HG02981 (cell line): ENCODE measurements around the gene PPM1L.

Source experiments
- ATAC-seq: cut with Tn5 transposase; IDR thresholded peaks from one replicate; pipeline ENCODE4 v1.9.1; 2021; ENCODE audit warnings: mild to moderate bottlenecking, moderate library complexity; ENCODE audit not compliant: unreplicated experiment

The PPM1L gene

GRCh38 chr3:161025911-161026310, 269.9 kb downstream of the PPM1L start:
- no peak for ATAC-seq

GRCh38 chr3:161026612-161027510, 270.8 kb downstream of the PPM1L start:
- ATAC-seq = no peak

- no peak for ATAC-seq
Measured at GRCh38 chr3:161028555-161029153, 272.6 kb downstream of the PPM1L start.

DNA sequence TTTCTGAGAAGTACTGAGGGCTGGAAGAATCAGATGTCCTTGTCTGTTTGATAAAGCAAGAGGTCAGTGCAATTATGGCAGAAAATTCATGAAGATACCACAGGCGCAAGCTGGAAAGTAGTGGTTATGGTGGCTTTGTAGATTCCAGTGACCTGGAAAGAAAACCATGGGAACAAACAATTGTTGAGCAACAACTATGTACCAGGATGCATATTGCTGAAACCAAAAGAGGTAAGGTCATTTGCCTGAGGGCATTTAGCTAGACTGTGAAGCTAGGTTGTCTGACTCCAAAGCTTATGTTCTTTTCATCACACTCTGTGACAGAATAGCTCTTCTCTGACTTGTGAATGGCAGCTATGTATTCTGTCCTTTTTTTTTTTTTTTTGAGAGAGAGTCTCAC, 275.1 kb downstream of the PPM1L start:
- no peak for ATAC-seq

GRCh38 chr3:161034913-161035550, 279.0 kb downstream of the PPM1L start:
- peak; percentile 83 for ATAC-seq

- ATAC-seq = no peak
Measured at GRCh38 chr3:161035711-161036110, 279.7 kb downstream of the PPM1L start.

DNA sequence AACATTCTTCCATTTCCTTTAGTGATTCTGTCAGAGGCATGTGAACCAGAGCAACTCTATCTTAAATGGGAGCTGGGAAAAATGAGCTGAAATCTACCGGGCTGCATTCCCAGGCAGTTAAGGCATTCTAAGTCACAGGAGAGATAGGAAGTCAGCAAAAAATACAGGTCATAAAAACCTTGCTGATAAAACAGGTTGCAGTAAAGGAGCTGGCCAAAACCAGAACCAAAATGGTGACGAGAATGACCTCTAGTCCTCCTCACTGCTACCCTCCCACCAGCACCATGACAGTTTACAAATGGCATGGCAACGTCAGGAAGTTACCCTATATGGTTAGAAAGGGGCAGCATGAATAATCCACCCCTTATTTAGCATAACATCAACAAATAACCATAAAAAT, 282.7 kb downstream of the PPM1L start:
- ATAC-seq = no peak

DNA sequence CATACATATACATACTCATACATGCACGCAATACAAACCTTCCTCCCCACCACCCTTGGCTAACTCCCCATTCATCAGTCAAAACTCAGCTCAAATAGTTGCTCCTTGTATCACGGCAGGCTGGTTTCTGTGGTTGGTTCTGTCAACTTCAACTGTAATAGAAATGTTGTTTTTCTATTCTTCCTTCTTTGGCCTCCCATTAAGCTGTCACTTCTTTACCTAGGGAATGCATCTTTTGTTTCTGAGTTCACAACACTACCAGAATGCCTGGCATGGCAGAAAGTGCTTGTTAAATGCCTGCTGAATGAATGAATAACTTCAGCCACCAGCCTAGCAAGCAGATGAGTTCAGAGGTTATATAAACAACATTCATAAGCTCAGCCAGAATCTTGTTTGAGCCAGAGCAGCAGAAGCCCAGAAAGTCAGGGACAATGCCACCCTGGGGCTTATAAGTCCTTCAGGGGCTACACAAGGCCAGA, 286.0 kb downstream of the PPM1L start:
- no peak for ATAC-seq

DNA sequence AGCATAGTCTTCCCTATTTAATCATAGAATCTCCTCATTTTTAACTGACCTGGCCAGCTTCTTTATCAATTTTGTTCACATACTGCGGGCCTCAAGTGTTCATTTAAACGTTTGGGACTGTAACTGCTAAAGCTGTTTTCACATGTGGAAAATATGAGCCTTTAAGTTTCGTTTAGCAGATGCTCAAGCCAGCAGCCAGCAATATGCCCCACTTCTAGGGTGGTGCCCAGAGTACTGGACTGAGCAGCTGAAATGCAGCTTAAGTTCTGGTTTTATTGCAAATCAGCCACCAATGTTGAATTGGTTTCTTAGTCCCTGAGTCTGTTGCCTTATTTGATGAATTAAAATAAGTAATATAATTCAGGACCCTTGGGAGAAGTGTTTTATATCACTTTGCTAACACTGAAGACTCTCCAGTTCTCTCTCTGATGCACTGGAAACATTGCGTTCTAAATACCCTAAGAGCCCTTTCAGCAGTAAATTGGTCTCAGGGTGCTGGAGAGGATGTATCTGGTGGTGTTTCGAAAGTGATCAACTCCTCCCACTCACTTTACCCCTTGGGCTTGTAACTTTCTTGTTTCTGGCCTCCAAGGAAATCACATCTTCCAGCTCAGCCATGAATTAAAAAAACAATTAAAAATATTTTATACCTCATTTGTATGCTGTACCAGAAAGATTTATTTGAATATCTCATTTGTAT, 287.5 kb downstream of the PPM1L start:
- no peak for ATAC-seq

DNA sequence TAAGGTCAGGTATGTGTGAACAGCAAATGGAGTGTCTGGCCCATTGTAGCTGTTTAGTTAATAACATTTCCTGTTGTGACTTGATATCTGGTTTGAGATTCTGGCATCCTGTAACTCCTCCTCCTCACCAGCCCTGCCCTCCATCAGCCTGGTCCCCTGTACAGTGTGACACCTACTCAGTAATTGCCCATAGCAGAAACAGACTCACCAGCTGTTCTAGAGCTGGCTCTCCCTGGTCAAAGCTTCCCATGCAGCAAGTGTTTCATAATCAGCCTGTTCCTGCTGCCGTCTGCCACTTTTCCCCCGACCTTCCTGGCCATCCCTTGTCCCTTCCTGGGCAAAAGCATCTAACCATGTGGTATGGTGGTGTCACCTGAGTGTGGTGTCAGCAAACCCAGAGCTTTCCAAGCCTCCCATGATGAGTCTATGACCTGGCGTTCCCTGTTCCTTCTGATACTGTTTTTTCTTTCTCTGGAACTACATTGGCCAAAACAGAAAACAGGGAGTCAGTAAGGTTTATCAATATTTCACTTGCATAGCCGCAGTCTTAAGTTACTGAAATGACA, 293.7 kb downstream of the PPM1L start:
- ATAC-seq = no peak

- no peak for ATAC-seq
Measured at GRCh38 chr3:161050935-161051334, 294.9 kb downstream of the PPM1L start.

GRCh38 chr3:161051856-161052255, 295.8 kb downstream of the PPM1L start:
- ATAC-seq = no peak

DNA sequence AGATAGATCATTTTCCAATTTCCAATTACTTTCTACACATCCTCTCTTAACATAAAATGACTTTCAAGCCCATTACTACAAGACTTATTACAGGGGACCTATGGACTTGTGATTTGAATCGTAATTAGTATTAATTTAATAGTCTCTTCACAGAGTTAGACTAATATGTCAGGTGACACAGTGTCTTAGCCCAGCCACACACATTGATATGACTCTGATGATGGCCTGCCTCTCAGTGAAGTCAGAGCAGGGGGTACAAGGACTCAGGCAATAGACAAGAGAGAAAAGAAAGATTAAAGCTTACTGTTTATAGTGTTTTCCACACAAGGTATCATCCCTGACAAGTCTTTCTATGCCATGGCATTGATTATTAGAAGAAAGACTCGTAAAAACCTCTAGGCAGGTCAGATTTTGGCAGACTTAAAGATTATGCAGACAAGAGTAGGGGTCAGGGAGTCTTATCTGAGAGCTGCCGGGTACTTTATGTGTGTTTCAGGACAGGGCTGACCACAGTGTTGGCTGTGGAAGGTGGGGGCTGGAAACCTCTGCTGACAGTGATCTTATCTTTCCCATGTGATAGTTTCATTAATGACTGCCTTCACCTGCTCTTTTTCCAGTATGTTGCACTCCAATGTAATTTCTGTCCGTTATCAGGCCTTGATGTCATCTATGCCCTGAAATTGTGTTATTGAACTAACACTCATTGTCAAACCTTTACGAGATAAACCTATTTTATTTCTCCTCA, 299.0 kb downstream of the PPM1L start:
- no peak for ATAC-seq

DNA sequence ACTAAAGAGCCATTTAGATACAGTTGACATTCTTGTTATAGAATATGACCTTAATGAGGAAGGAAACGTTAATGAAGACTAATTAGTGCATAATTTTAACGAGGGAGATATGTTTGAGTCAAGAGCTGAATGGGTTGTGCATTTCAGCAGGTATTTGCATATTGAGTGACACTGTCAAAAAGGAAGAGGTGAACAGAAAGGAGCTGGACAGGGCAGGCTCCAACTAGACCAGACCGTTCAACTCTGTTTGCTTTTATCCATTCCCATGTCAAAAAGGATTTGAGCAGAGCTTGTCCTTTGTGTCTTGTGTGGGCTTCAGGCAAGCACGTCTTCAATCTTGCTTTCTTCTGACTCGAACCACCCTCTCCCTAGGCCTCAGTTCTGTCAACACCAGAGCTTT, 308.4 kb downstream of the PPM1L start:
- ATAC-seq = no peak

GRCh38 chr3:161066930-161067329, 310.9 kb downstream of the PPM1L start:
- ATAC-seq = no peak

DNA sequence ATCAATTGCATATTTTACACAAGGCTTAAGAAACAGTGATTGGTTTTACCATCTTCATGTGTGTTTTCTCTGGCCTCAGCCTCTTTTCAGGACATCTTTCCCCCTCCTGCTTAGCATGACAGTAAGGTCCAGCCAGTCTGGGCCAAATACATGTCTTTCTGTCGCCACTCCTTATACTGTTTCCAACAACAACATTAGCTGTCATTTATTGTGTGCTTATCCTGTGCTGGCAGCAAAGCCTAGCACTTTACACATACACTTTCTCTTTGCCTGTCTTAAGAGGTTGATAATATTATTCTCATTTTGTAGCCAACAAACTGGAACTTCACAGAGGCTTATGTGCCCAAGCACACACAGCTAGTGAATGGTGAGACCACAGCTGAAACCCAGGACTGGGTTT, 311.3 kb downstream of the PPM1L start:
- ATAC-seq = no peak

DNA sequence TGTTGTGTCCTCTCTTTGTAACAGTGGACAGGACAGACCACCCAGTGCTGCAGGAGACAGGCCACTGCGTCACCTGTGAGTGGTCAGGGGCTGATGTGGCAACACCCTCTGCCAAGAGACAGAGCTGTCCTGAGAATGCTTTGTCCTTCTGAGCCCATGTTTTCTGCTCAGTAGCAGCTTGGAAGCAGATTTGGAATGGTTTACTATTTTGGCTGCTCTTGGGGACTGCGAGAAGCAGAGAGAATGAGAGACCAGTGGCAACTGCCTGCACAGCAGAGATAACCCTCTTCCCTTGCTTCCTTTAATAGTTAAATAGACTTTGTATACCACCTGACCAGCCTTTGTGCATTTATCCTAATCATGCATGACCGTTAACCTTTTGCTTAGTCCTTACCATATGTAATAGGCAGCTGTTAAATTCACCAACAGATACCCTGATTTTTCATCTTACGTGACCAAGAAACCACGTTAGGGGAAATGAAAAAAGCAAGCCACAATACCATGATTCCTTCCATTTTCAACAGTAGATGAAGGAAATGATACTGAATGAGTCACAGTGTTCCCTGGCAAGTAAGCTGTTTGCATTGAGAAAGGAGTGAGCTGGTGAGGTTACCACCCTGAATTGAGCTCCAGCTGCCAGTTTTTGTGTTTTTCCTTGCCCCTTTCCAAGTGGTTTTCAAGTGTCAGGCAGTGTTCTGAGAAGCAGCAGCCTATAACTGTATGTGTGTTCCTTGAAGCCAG, 313.6 kb downstream of the PPM1L start:
- ATAC-seq = peak; percentile 95

- ATAC-seq = no peak
Measured at GRCh38 chr3:161070252-161070930, 314.4 kb downstream of the PPM1L start.
